ENCODE data around the gene PSORS1C2. TPM values are rescaled to one million over a fixed set of nuclear protein-coding genes. Genes with fewer than 3 reads are reported as not detected.
A peak's percentile ranks its signal among the peaks of the same experiment; 100 is the strongest.

PSORS1C2 gene
- total RNA-seq, 1 donor, result not detected

DNA sequence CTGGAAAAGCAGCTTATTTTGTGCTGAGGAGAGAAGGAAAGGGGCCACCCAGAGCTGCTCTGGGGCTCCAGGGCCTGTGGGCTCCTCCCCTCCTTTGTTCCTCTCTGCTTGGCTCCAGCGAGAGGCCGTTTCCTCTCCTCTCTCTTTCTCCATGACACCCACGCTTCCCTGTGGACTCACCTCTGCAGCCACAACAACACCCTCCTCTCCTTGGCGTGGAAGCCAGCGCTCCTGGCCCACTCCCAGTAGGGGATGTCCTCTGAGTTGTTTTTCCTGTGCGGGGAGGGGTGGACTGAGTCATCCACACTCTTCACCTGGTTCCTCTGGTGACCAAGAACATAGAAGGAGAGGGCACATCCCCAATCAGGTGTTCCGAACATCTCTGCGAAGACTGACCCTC is 13.7 kb downstream of the PSORS1C2 start:
- no peak overlapping the region for H3K4me3 ChIP-seq (ENCODE audit: insufficient read depth, low read length)
- peaks cover 2% of the 10 kb centered on the region for H4K20me1 ChIP-seq (ENCODE audit: insufficient read depth, low read length)
- H3K9me3 ChIP-seq (ENCODE audit: low read depth, low read length), result no peaks in the 10 kb centered on the region
- H3K4me2 ChIP-seq (ENCODE audit: insufficient read depth, low read length), result peak overlapping the region; percentile 43
- no peaks in the 10 kb centered on the region for H3K36me3 ChIP-seq (ENCODE audit: insufficient read depth, low read length)
- H2AFZ ChIP-seq (ENCODE audit: low read length), result peak overlapping the region; percentile 31
- DNase-seq (ENCODE audit: insufficient read length, low spot score, missing footprints), result peak; percentile 62
- peaks cover 23% of the 10 kb centered on the region for H3K27me3 ChIP-seq (ENCODE audit: insufficient read depth, low read length)
- peaks cover 32% of the 10 kb centered on the region for H3K4me1 ChIP-seq (ENCODE audit: insufficient read depth, low read length)
- H3K79me2 ChIP-seq (ENCODE audit: insufficient read depth, low read length), result no peaks in the 10 kb centered on the region
- TF ChIP-seq, protein P1, sequence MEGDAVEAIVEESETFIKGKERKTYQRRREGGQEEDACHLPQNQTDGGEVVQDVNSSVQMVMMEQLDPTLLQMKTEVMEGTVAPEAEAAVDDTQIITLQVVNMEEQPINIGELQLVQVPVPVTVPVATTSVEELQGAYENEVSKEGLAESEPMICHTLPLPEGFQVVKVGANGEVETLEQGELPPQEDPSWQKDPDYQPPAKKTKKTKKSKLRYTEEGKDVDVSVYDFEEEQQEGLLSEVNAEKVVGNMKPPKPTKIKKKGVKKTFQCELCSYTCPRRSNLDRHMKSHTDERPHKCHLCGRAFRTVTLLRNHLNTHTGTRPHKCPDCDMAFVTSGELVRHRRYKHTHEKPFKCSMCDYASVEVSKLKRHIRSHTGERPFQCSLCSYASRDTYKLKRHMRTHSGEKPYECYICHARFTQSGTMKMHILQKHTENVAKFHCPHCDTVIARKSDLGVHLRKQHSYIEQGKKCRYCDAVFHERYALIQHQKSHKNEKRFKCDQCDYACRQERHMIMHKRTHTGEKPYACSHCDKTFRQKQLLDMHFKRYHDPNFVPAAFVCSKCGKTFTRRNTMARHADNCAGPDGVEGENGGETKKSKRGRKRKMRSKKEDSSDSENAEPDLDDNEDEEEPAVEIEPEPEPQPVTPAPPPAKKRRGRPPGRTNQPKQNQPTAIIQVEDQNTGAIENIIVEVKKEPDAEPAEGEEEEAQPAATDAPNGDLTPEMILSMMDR (IDR thresholded peaks at IDR 0.05; ENCODE audit: extremely low read depth, low read depth, low read length), result no peak
- H3K27ac ChIP-seq (ENCODE audit: low read depth, low read length), result no peak overlapping the region

- no peaks in the 10 kb centered on the region for H3K79me2 ChIP-seq (ENCODE audit: insufficient read depth, low read length)
- peak overlapping the region; percentile 62 for H3K4me2 ChIP-seq (ENCODE audit: insufficient read depth, low read length)
- peaks cover 7% of the 10 kb centered on the region for H3K27me3 ChIP-seq (ENCODE audit: insufficient read depth, low read length)
- no peaks in the 10 kb centered on the region for H3K36me3 ChIP-seq (ENCODE audit: insufficient read depth, low read length)
- peak overlapping the region; percentile 69 for H3K27ac ChIP-seq (ENCODE audit: low read depth, low read length)
- peak overlapping the region; percentile 76 for H2AFZ ChIP-seq (ENCODE audit: low read length)
- TF ChIP-seq, protein P1 (IDR thresholded peaks at IDR 0.05; ENCODE audit: extremely low read depth, low read depth, low read length), result no peak
- peak; percentile 98 for DNase-seq (ENCODE audit: insufficient read length, low spot score, missing footprints)
- H3K4me3 ChIP-seq (ENCODE audit: insufficient read depth, low read length), result peak overlapping the region; percentile 43
- peaks cover 32% of the 10 kb centered on the region for H3K4me1 ChIP-seq (ENCODE audit: insufficient read depth, low read length)
- no peaks in the 10 kb centered on the region for H3K9me3 ChIP-seq (ENCODE audit: low read depth, low read length)
- H4K20me1 ChIP-seq (ENCODE audit: insufficient read depth, low read length), result peaks cover 2% of the 10 kb centered on the region
These were observed 15.8 kb downstream of the PSORS1C2 start for GRCh38 chr6:31122791-31123706.

GRCh38 chr6:31121131-31121790 is 17.6 kb downstream of the PSORS1C2 start:
- H3K4me2 ChIP-seq (ENCODE audit: insufficient read depth, low read length), result no peak overlapping the region
- no peaks in the 10 kb centered on the region for H3K79me2 ChIP-seq (ENCODE audit: insufficient read depth, low read length)
- H3K27me3 ChIP-seq (ENCODE audit: insufficient read depth, low read length), result peaks cover 3% of the 10 kb centered on the region
- H3K27ac ChIP-seq (ENCODE audit: low read depth, low read length), result no peak overlapping the region
- DNase-seq (ENCODE audit: insufficient read length, low spot score, missing footprints), result peak; percentile 37
- H2AFZ ChIP-seq (ENCODE audit: low read length), result no peak overlapping the region
- TF ChIP-seq, protein P1 (IDR thresholded peaks at IDR 0.05; ENCODE audit: extremely low read depth, low read depth, low read length), result no peak
- H4K20me1 ChIP-seq (ENCODE audit: insufficient read depth, low read length), result peaks cover 2% of the 10 kb centered on the region
- no peak overlapping the region for H3K4me3 ChIP-seq (ENCODE audit: insufficient read depth, low read length)
- no peaks in the 10 kb centered on the region for H3K36me3 ChIP-seq (ENCODE audit: insufficient read depth, low read length)
- no peaks in the 10 kb centered on the region for H3K9me3 ChIP-seq (ENCODE audit: low read depth, low read length)
- H3K4me1 ChIP-seq (ENCODE audit: insufficient read depth, low read length), result peaks cover 28% of the 10 kb centered on the region
